Endothelial cell of umbilical vein (primary cell): ENCODE data around the gene LPP.

Source experiments
- EZH2 ChIP-seq: IDR thresholded peaks from 2 replicates; pipeline ENCODE4 v1.6.1; 2012; ENCODE audit warnings: borderline replicate concordance, low read depth, mild to moderate bottlenecking, moderate library complexity, low read length, inconsistent platforms; ENCODE audit not compliant: severe bottlenecking
- FOS ChIP-seq: IDR thresholded peaks from 2 replicates; pipeline ENCODE4 v1.6.1; 2011; ENCODE audit warnings: mild to moderate bottlenecking, low read length, moderate library complexity, borderline replicate concordance; ENCODE audit not compliant: insufficient read depth
- JUN ChIP-seq: IDR thresholded peaks from 2 replicates; pipeline ENCODE4 v1.6.1; 2011; ENCODE audit warnings: borderline replicate concordance, low read depth; ENCODE audit not compliant: insufficient read length, insufficient read depth
- POLR2A ChIP-seq: IDR thresholded peaks from 2 replicates; pipeline ENCODE4 v1.6.1; 2012; ENCODE audit warnings: low read depth, mild to moderate bottlenecking, control low read depth, low read length
- POLR2AphosphoS5 ChIP-seq: IDR thresholded peaks from 2 replicates; pipeline ENCODE4 v1.6.1; 2012; ENCODE audit warnings: low read depth, mild to moderate bottlenecking, control low read depth, low read length, moderate library complexity; ENCODE audit not compliant: insufficient read depth
- TF ChIP-seq, protein P1 (sequence below), 2 donors: IDR thresholded peaks; 1 replicate in 1 of 2; 2 replicates in 1 of 2; pipeline ENCODE4 v1.5.1; 2011; ENCODE audit warnings: low read length in 2 of 2, mild to moderate bottlenecking in 2 of 2, moderate library complexity in 2 of 2, control low read depth in 1 of 2, inconsistent platforms in 1 of 2, low read depth in 1 of 2; ENCODE audit not compliant: insufficient read depth in 1 of 2; ENCODE audit errors: extremely low read depth in 1 of 2

- TF ChIP-seq, protein P1, sequence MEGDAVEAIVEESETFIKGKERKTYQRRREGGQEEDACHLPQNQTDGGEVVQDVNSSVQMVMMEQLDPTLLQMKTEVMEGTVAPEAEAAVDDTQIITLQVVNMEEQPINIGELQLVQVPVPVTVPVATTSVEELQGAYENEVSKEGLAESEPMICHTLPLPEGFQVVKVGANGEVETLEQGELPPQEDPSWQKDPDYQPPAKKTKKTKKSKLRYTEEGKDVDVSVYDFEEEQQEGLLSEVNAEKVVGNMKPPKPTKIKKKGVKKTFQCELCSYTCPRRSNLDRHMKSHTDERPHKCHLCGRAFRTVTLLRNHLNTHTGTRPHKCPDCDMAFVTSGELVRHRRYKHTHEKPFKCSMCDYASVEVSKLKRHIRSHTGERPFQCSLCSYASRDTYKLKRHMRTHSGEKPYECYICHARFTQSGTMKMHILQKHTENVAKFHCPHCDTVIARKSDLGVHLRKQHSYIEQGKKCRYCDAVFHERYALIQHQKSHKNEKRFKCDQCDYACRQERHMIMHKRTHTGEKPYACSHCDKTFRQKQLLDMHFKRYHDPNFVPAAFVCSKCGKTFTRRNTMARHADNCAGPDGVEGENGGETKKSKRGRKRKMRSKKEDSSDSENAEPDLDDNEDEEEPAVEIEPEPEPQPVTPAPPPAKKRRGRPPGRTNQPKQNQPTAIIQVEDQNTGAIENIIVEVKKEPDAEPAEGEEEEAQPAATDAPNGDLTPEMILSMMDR (IDR thresholded peaks at IDR 0.05; ENCODE audit: extremely low read depth in 1 of 2, insufficient read depth in 1 of 2, low read depth in 1 of 2, low read length in 2 of 2) = no peak
- TF ChIP-seq POLR2A = no peak
- no peak for TF ChIP-seq JUN
- no peak for TF ChIP-seq POLR2AphosphoS5
- no peak for TF ChIP-seq FOS
- TF ChIP-seq EZH2 = no peak
These were observed 189.9 kb downstream of the LPP start for GRCh38 chr3:188343894-188344293.
